Spleen (tissue), 11 donors: ENCODE results near the gene EDN2. TPM values are rescaled to one million over a fixed set of nuclear protein-coding genes. Genes with fewer than 3 reads are reported as not detected.

ENCODE experiments used
- DNase-seq: peaks from one replicate; pipeline ENCODE4 v3.0.0-alpha.2; 2020
- H3K27ac ChIP-seq, 8 donors: fragments of 200-600 bp; sonication (generic) in 7 of 8; 1 replicate in 4 of 8; 2 replicates in 4 of 8; pipeline versions ENCODE4 v1.5.0 to v1.8.0; 2016 to 2021; ENCODE audit warnings: inconsistent platforms in 4 of 8, mild to moderate bottlenecking in 4 of 8, moderate library complexity in 1 of 8
- H3K27me3 ChIP-seq, 7 donors: fragments of 200-600 bp; sonication (generic) in 6 of 7; replicated peaks in 1 of 7; 1 replicate in 4 of 7; 2 replicates in 3 of 7; pipeline versions ENCODE4 v1.5.0 to v1.8.0; 2016 to 2021; ENCODE audit warnings: inconsistent platforms in 3 of 7, mild to moderate bottlenecking in 1 of 7
- H3K36me3 ChIP-seq, 6 donors: fragments of 200-600 bp; sonication (generic) in 5 of 6; 1 replicate in 4 of 6; 2 replicates in 2 of 6; pipeline versions ENCODE4 v1.5.0 to v1.8.0; 2016 to 2021; ENCODE audit warnings: inconsistent platforms in 2 of 6
- H3K4me1 ChIP-seq, 6 donors: fragments of 200-600 bp; sonication (generic) in 5 of 6; 1 replicate in 3 of 6; 2 replicates in 3 of 6; pipeline versions ENCODE4 v1.5.0 to v1.8.0; 2016 to 2021; ENCODE audit warnings: inconsistent platforms in 3 of 6
- H3K4me3 ChIP-seq, 8 donors: fragments of 200-600 bp; sonication (generic) in 7 of 8; 1 replicate in 4 of 8; 2 replicates in 4 of 8; pipeline versions ENCODE4 v1.5.0 to v1.8.0; 2016 to 2021; ENCODE audit warnings: inconsistent platforms in 4 of 8, mild to moderate bottlenecking in 4 of 8, moderate library complexity in 2 of 8
- H3K9me3 ChIP-seq, 8 donors: fragments of 200-600 bp; sonication (generic) in 7 of 8; 1 replicate in 4 of 8; 2 replicates in 4 of 8; pipeline versions ENCODE4 v1.5.0 to v1.8.0; 2016 to 2021; ENCODE audit warnings: inconsistent platforms in 4 of 8
- POLR2A ChIP-seq, 3 donors: fragments of 450-650 bp; IDR thresholded peaks; one replicate each; pipeline ENCODE4 v1.5.1; 2017; ENCODE audit warnings: antibody characterized with exemption in 3 of 3, mild to moderate bottlenecking in 1 of 3
- POLR2AphosphoS5 ChIP-seq, 3 donors: sonication (generic); formaldehyde crosslinking; IDR thresholded peaks; one replicate each; pipeline ENCODE4 v1.5.1; 2017; ENCODE audit warnings: antibody characterized with exemption in 3 of 3
- WGBS, 5 donors: extraction: QIAGEN DNeasy Blood & Tissue Kit in 3 of 5; methylation state at CpG; one replicate each; pipeline versions ENCODE4 v1.1.5 to v1.1.7; 2013 to 2018; 5-methylcytosine and 5-hydroxymethylcytosine counted together
- intact Hi-C: fragments of 100-400 bp; cut with DNase I; formaldehyde crosslinking; loops from one replicate; pipeline ENCODE4 v1.15.0; 2023; ENCODE audit warnings: low total_unique reads
- polyA plus RNA-seq, 3 donors: library from polyadenylated mRNA; stranded (reverse); fragments of 200-250 nt; gene quantifications; one replicate each; pipeline ENCODE4 v1.2.1, GENCODE V29; 2013
- total RNA-seq, 7 donors: library from RNA; depleted of rRNA in 3 of 7; stranded (reverse); fragments of >200 nt in 3 of 7; fragmentation: NEBNext Ultra II Directional in 4 of 7; extraction: Animal tissue kit (Norgen Biotek cat#: 25700) in 4 of 7; gene quantifications; one replicate each; pipeline versions ENCODE4 v1.1.0 to v1.2.1, GENCODE V29; 2016 to 2021
- TF ChIP-seq, protein P1 (sequence below), 11 experiments: fragments of 200-600 bp in 7 of 11; fragments of 450-650 bp in 4 of 11; sonication (generic) in 4 of 11; IDR thresholded peaks in 8 of 11; conservative IDR thresholded peaks in 3 of 11; 1 replicate in 7 of 11; 2 replicates in 4 of 11; pipeline versions ENCODE4 v1.4.0 to v1.8.0; 2016 to 2021; ENCODE audit warnings: antibody characterized with exemption in 11 of 11, inconsistent platforms in 4 of 11, mild to moderate bottlenecking in 1 of 11
- donor health status: healthy with polysubstance abuse.
- donor health status: DM: no; HTN: no; CAD: no; lungs with moderate emphysema.
- donor health status: DM: no; HTN: no; CAD: no.
- donor health status: Bipolar disorder and iron deficiency.
- donor health status: healthy.
- donor health status: DM: no; HTN: no; CAD: no.
- donor health status: DM: yes; HTN: yes; CAD: no.

Gene EDN2
- total and polyA plus RNA-seq, 10 donors, result not detected

DNA sequence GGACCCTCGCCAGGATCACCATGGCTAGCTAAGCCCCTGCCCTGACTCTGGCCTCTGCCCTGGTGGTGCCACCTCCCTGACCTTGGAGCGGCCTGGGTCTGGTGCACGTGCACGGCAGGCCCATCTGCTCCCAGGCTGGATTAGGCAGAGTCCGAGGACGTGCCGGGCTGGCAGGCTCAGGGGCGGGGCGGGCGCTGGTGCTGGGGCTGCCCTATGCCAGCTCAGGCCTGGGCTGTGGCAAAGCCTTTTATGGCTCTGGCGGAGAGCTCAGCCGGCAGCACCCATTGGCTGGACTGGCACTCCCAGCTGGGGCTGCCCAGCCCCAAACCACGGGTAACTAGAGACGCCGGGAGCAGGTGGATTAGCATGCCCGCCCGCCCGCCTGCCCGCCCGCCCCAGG is 17.1 kb upstream of the EDN2 start:
- 82 to 98% (median 95%) methylated on average over 15 to 20 of the region's 20 CpGs for WGBS, 5 donors

DNA sequence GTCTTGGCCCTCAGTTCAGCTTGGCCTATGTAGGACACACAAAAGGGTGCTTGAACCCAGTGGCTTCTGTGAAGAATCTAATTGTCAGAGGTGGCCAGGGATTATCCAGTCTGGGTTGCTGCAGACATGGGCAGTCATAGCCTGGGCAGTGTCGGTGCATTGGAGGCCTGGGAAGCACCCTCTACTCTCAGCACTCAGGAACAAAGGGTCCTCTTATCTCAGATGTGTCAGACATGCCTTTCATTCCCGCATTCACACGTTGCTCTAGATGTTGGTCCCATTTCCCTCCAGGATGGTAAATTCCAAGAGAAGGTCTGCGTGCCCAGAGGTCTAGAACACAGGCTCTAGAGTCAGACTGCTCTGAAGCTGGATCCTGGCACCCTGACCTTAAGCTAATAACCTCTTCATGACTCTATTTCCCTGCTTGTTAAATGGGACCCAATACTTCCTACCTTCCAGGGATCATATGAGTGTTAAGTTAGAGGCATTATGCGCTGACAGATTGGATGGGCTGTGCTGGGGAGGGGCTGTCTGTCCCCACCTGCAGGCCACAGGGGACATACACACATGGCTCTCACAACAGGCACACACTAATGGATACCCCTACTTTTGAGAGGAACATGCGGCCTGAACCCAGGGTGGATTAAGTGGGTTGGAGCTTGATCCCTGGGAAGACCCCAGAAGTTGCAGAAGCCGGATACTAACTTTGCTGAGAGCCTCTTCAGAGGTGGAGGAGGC is 16.5 kb upstream of the EDN2 start:
- no peaks in the 10 kb centered on the region for H3K9me3 ChIP-seq
- H3K4me1 ChIP-seq, result peaks cover 0 to 32% (median 14%) of the 10 kb centered on the region in 6 donors
- intact Hi-C loops, result no loop called here
- TF ChIP-seq, protein P1, sequence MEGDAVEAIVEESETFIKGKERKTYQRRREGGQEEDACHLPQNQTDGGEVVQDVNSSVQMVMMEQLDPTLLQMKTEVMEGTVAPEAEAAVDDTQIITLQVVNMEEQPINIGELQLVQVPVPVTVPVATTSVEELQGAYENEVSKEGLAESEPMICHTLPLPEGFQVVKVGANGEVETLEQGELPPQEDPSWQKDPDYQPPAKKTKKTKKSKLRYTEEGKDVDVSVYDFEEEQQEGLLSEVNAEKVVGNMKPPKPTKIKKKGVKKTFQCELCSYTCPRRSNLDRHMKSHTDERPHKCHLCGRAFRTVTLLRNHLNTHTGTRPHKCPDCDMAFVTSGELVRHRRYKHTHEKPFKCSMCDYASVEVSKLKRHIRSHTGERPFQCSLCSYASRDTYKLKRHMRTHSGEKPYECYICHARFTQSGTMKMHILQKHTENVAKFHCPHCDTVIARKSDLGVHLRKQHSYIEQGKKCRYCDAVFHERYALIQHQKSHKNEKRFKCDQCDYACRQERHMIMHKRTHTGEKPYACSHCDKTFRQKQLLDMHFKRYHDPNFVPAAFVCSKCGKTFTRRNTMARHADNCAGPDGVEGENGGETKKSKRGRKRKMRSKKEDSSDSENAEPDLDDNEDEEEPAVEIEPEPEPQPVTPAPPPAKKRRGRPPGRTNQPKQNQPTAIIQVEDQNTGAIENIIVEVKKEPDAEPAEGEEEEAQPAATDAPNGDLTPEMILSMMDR (IDR thresholded peaks at IDR 0.05 in 8 of 11, conservative IDR thresholded peaks at IDR 0.05 in 3 of 11), result no peak
- TF ChIP-seq POLR2A (IDR thresholded peaks at IDR 0.05), result no peak
- no peak for TF ChIP-seq POLR2AphosphoS5 (IDR thresholded peaks at IDR 0.05)
- no peak overlapping the region for H3K27ac ChIP-seq
- DNase-seq, result no peak
- H3K36me3 ChIP-seq, result no peaks in the 10 kb centered on the region
- peaks cover 0 to 14% (median 9%) of the 10 kb centered on the region in 7 donors for H3K27me3 ChIP-seq
- H3K4me3 ChIP-seq, result no peak overlapping the region
- WGBS, 5 donors, result 86 to 94% (median 93%) methylated on average over 6 to 7 of the region's 7 CpGs

More for the DNA sequence above, 17.1 kb upstream of the EDN2 start:
- intact Hi-C loops, result no loop called here
- no peaks in the 10 kb centered on the region for H3K36me3 ChIP-seq
- peaks cover 0 to 25% (median 7%) of the 10 kb centered on the region in 6 donors for H3K4me1 ChIP-seq
- TF ChIP-seq POLR2A (IDR thresholded peaks at IDR 0.05) (no peak), POLR2AphosphoS5 (IDR thresholded peaks at IDR 0.05) (no peak)
- TF ChIP-seq, protein P1 (IDR thresholded peaks at IDR 0.05 in 8 of 11, conservative IDR thresholded peaks at IDR 0.05 in 3 of 11), result no peak
- no peak overlapping the region for H3K27ac ChIP-seq
- H3K27me3 ChIP-seq, result peaks cover 0 to 8% (median 2%) of the 10 kb centered on the region in 7 donors
- H3K4me3 ChIP-seq, result no peak overlapping the region
- no peak for DNase-seq
- no peaks in the 10 kb centered on the region for H3K9me3 ChIP-seq

DNA sequence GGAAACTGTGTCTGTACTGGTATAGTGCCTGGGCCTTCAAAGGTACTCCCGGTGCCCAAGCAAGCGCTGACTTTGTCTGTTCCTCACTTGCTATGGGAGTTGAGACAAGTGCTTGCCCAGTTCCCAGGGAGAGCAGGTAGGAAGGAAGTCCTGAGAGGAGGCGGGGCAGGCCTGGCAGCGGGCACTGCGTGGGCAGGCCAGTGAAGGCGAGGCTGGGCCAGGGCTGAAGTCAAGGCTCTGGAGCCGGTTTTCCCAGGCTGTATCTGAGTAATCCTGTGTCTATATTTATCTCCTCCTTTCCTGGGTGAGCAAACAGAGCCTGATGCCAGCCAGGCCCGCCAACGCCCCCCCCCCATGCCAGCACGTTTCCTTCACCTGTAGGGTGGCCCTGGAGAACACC is 15.9 kb upstream of the EDN2 start:
- Histone ChIP-seq H3K27ac (no peak overlapping the region), H3K4me3 (no peak overlapping the region), H3K4me1 (peaks cover 0 to 37% (median 19%) of the 10 kb centered on the region in 6 donors), H3K9me3 (no peaks in the 10 kb centered on the region), H3K27me3 (peaks cover 0 to 20% (median 13%) of the 10 kb centered on the region in 7 donors), H3K36me3 (no peaks in the 10 kb centered on the region)
- WGBS, 5 donors, result 76 to 87% (median 81%) methylated on average over 7 to 10 of the region's 10 CpGs
- intact Hi-C loops, result no loop called here
- TF ChIP-seq POLR2AphosphoS5 (IDR thresholded peaks at IDR 0.05), result no peak
- no peak for TF ChIP-seq POLR2A (IDR thresholded peaks at IDR 0.05)
- TF ChIP-seq, protein P1 (IDR thresholded peaks at IDR 0.05 in 8 of 11, conservative IDR thresholded peaks at IDR 0.05 in 3 of 11), result no peak
- no peak for DNase-seq

DNA sequence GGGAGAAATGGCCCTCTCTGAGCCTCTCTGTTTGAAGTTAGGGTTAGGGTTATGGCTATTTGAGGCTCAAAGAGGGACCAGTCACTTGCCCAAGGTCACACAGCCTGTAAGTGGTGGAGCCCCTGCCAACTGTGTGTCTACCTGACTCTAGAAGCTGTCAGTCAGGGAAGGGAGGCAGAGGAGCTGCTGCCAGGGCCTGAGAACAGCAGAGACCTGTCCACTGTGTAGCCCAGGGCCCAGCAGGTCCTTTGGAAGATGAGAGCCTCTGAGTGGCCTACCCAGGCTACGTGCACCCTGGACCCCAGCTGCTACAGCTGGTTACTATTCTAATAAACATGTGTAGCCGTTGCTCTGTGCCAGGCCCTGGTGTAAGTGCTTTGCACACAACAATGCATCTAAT is 15.1 kb upstream of the EDN2 start:
- intact Hi-C loops, result no loop called here
- Histone ChIP-seq H3K27ac (no peak overlapping the region), H3K27me3 (peaks cover 0 to 28% (median 13%) of the 10 kb centered on the region in 7 donors), H3K4me3 (no peak overlapping the region), H3K4me1 (peaks cover 0 to 42% (median 23%) of the 10 kb centered on the region in 6 donors), H3K36me3 (no peaks in the 10 kb centered on the region), H3K9me3 (no peaks in the 10 kb centered on the region)
- no peak for DNase-seq
- WGBS, 5 donors, result 74 to 91% (median 84%) methylated on average over 2 of the region's 2 CpGs
- TF ChIP-seq POLR2AphosphoS5 (IDR thresholded peaks at IDR 0.05) (no peak), POLR2A (IDR thresholded peaks at IDR 0.05) (no peak)
- TF ChIP-seq, protein P1 (IDR thresholded peaks at IDR 0.05 in 8 of 11, conservative IDR thresholded peaks at IDR 0.05 in 3 of 11), result no peak
